HG03565 (cell line): ENCODE data around the gene SBK2.
"Not testable (repeated sequence)": the region's sequence is repeated elsewhere in the genome, so short reads cannot be mapped to it uniquely, and the experiment has no call there.

Experiments
- ATAC-seq: cut with Tn5 transposase; IDR thresholded peaks from one replicate; pipeline ENCODE4 v1.9.1; 2021; ENCODE audit warnings: mild to moderate bottlenecking, moderate library complexity; ENCODE audit not compliant: unreplicated experiment

Gene SBK2

GRCh38 chr19:55536951-55537740, at the start of gene SBK2:
SBK2 (minus strand) TSS chr19:55537133; CDS start chr19:55536294, 839 bp downstream.
- ATAC-seq, result no peak

- ATAC-seq, result no peak
These were observed 48.9 kb upstream of the SBK2 start for GRCh38 chr19:55585658-55586339.

- no peak for ATAC-seq
These were observed 47.9 kb upstream of the SBK2 start for GRCh38 chr19:55584871-55585270.

GRCh38 chr19:55583897-55584296, 47.0 kb upstream of the SBK2 start:
- ATAC-seq, result not testable (repeated sequence)

- ATAC-seq, result not testable (repeated sequence)
These were observed 45.4 kb upstream of the SBK2 start for GRCh38 chr19:55582284-55582683.

GRCh38 chr19:55581823-55582223, 44.9 kb upstream of the SBK2 start:
- ATAC-seq, result no peak

GRCh38 chr19:55581145-55581822, 44.4 kb upstream of the SBK2 start:
- no peak for ATAC-seq

GRCh38 chr19:55580628-55581144, 43.8 kb upstream of the SBK2 start, which contains the start of gene ZNF579:
ZNF579 (minus strand) TSS chr19:55580848; CDS start chr19:55579639, 1,209 bp downstream.
- no peak for ATAC-seq

GRCh38 chr19:55579766-55580621, 43.1 kb upstream of the SBK2 start:
- ATAC-seq, result no peak

GRCh38 chr19:55578761-55579747, 42.1 kb upstream of the SBK2 start:
- ATAC-seq, result no peak

- ATAC-seq, result no peak
These were observed 41.3 kb upstream of the SBK2 start for GRCh38 chr19:55578031-55578760.

- ATAC-seq, result no peak
These were observed 39.8 kb upstream of the SBK2 start for GRCh38 chr19:55576746-55577145.

GRCh38 chr19:55573929-55574328, 37.0 kb upstream of the SBK2 start:
- not testable (repeated sequence) for ATAC-seq

- ATAC-seq, result not testable (repeated sequence)
These were observed 32.5 kb upstream of the SBK2 start for GRCh38 chr19:55569477-55569876.

GRCh38 chr19:55567708-55568328, 30.9 kb upstream of the SBK2 start:
- no peak for ATAC-seq

- no peak for ATAC-seq
These were observed 29.9 kb upstream of the SBK2 start for GRCh38 chr19:55566823-55567222.

GRCh38 chr19:55563261-55563690, 26.3 kb upstream of the SBK2 start:
- ATAC-seq, result no peak

- no peak for ATAC-seq
These were observed 22.8 kb upstream of the SBK2 start for GRCh38 chr19:55559684-55560083.
